ENCODE data around the gene NEURL1B. TPM values are rescaled to one million over a fixed set of nuclear protein-coding genes. Genes with fewer than 3 reads are reported as not detected.

Gene NEURL1B
- total RNA-seq, 4 donors from 2014 or later, result 10.3 to 86.5 (median 17.8) TPM

DNA sequence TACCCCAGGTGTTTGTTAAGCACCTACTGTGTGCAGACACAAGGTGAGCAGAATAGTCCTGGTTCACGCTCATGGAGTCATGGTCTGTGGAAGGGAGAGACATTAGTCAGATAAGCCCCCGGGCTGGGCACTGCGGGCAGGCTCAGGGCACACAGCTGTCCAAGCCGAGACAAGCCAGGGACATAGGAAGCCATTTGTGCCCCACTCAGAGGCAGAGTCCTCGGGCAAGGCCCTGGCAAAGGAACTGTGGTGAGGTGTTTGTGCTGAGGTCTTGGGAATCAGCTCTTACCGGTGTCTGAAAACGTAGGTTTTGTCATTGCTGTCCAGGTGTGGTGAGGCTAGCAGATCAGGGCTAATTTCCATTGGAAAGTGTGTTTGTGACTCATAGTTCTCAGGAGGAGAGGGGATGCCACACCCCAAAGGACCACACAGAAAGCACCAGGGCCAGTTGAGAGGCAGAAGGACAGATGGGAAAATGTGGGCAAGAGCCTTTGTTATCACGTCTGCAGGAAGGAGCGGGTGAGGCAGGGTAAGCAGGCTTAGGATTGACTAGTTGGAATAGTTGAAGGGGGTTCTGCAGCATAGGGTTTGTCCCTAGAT, 46.1 kb upstream of the NEURL1B start:
- ATAC-seq (ENCODE audit: low FRiP score) (no peak), DNase-seq (ENCODE audit: low spot score) (no peak)
- no peak for TF ChIP-seq CTCF (IDR thresholded peaks at IDR 0.05)

DNA sequence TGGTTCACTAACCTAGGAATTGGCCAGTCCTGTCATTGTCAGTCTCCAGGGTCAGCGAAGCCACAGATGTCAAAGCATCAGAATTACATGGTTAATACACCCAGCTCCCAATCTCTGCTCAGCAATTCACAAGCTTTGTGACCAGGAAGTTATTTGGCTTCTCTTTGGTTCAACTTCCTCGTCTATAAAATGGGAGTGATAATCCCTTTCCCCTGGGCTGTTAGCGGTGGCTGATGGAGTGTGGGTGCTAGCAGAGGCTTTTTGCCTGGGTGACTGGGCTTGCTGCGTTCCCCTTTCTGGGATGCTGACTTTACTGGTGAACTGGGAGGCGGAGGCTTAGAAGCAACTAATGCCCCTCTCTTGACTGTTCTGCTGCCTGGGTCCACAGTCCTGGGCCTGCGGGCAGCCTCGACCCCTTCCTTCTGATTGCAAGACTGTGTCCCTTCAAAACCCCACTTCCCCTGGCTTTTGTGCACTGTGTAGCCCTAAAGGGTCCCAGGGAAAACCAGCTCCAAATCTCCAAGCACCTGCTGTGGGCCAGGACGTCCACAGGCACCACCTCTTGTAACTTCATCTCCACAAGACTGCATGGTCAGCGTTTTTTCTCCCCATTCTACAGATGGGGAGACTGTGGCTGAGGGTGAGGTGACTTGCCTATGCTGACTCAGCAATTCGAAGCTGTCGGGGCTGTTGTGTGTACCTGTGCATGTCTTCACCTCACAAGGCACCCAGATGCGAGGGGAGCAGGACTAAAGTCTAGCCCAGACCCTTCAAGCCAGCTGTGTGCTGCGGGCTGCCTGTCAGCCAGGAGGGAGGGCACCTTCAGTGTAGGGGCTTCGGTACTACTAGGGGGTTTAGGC, 45.2 kb upstream of the NEURL1B start:
- DNase-seq (ENCODE audit: low spot score), result no peak
- no peak for TF ChIP-seq CTCF (IDR thresholded peaks at IDR 0.05)
- no peak for ATAC-seq (ENCODE audit: low FRiP score)

- DNase-seq (ENCODE audit: low spot score), result no peak
- ATAC-seq (ENCODE audit: low FRiP score), result no peak
- TF ChIP-seq CTCF (IDR thresholded peaks at IDR 0.05), result no peak
These were observed 44.3 kb upstream of the NEURL1B start for GRCh38 chr5:172596638-172597231.

- no peak for TF ChIP-seq CTCF (IDR thresholded peaks at IDR 0.05)
- DNase-seq (ENCODE audit: low spot score) (no peak), ATAC-seq (ENCODE audit: low FRiP score) (no peak)
These were observed 43.3 kb upstream of the NEURL1B start for GRCh38 chr5:172597755-172598155.

GRCh38 chr5:172598251-172599203, 42.5 kb upstream of the NEURL1B start:
- ATAC-seq (ENCODE audit: low FRiP score) (no peak), DNase-seq (ENCODE audit: low spot score) (no peak)
- TF ChIP-seq CTCF (IDR thresholded peaks at IDR 0.05), result no peak

DNA sequence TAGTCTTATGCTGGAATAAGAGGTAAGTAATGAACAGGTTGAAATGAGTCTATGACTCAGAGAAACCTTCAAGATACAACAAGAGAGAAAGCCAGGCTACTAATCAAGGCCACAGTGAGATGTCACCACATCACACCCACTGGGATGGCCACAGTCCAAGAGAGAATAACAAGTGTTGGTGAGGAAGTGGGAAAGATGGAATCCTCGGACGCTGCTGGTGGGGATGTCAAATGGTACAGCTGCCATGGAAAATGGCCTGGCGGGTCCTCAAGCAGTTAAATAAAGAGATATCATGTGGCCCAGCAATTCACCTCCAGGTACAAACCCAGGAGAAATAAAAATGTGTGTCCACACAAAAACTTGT, 41.9 kb upstream of the NEURL1B start:
- TF ChIP-seq CTCF (IDR thresholded peaks at IDR 0.05), result no peak
- ATAC-seq (ENCODE audit: low FRiP score) (no peak), DNase-seq (ENCODE audit: low spot score) (no peak)

All from omental fat pad (tissue), 4 donors.